ENCODE data around the gene CEMIP. TPM values are rescaled to one million over a fixed set of nuclear protein-coding genes. Genes with fewer than 3 reads are reported as not detected.

Gene CEMIP
- total and polyA plus RNA-seq, 2 experiments from 2014 or later, result 0.27 to 2.1 TPM

DNA sequence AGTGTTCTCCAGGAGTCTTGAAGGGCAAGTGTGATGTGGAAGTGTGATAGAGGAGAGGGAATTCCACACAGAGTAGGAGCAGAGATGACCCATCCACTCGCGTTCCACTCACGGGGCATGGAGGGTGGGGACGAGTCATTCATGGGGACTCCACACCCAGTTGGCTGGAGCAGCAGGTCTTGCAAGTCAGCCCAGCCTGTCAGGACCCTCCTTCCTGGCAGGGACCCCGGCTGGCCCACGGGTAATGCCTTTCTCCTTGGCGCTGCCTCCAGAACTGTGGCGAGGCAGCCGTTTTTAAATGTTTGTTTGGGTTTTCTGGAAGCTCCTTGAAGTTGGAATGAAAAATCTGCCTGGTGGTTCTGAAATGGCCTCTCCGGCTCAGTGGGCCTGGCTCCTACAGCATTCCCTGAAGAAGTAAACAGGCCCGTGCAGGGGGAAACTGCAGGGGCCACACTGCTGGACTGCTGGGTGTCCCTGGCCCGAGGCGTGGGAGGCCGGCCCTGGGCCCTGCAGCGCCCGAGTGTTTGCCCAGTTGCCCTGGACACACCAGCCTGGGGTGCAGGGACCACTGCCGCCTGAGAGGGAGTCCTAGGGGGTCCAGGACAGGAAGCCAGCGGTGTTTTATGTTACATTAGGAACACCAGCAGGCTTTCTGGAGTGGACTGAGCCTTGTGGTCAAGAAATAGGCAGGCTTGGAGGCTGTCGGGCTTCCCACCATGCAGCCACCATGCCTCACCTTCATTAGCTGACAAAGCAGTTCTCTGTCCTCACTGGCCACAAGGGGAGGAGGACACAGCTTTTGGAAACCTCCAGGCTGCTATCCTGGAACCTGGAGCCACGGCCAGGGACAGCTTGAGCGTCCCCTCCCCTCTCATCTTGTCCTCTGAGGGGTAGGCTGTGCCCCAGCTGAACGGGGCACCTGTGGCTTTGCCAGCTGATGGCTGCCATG is 61.3 kb downstream of the CEMIP start:
- no peaks in the 10 kb centered on the region for H3K27me3 ChIP-seq (ENCODE audit: insufficient read depth)

More for the DNA sequence above, 61.3 kb downstream of the CEMIP start:
- H3K4me2 ChIP-seq, result no peak overlapping the region
- DNase-seq (ENCODE audit: low spot score) (no peak), ATAC-seq (no peak)
- H3K4me3 ChIP-seq, result no peak overlapping the region
- 0 out of 2 replicates have a peak, but pooled peaks cover 13% of the 10 kb centered on the region for H3K9me2 ChIP-seq (ENCODE audit: insufficient read depth)
- no peaks in the 10 kb centered on the region for H3F3A ChIP-seq (replicated peaks; ENCODE audit: low read depth)
- H3K27ac ChIP-seq (ENCODE audit: low read depth), result no peak overlapping the region
- Mint-ChIP-seq H3K36me3 (ENCODE audit: low read depth) (no peaks in the 10 kb centered on the region; the same call in 2 of the 3 replicates), H3K4me3 (no peak overlapping the region), H3K9me3 (no peaks in the 10 kb centered on the region; the same call in 2 of the 3 replicates), H3K4me1 (peaks cover 12% of the 10 kb centered on the region), H3K27ac (no peak overlapping the region), H3K27me3 (ENCODE audit: insufficient read depth, low read depth, poor library complexity) (peaks cover 14% of the 10 kb centered on the region)
- H2AFZ ChIP-seq, result no peak overlapping the region
- no peaks in the 10 kb centered on the region for H3K4me1 ChIP-seq (ENCODE audit: insufficient read depth)
- no peaks in the 10 kb centered on the region for H3K79me2 ChIP-seq (replicated peaks; ENCODE audit: insufficient read depth)
- H3K36me3 ChIP-seq (ENCODE audit: insufficient read depth), result no peaks in the 10 kb centered on the region
- TF ChIP-seq ZNF331 (CRISPR knock-in tag; IDR thresholded peaks at IDR 0.05; ENCODE audit: low read depth) (no peak), ZNF114 (CRISPR knock-in tag; IDR thresholded peaks at IDR 0.05) (no peak), POLR2AphosphoS5 (IDR thresholded peaks at IDR 0.05; ENCODE audit: low read depth) (no peak), JUNB (IDR thresholded peaks at IDR 0.05; ENCODE audit: unreplicated experiment) (no peak), EZH2phosphoT487 (IDR thresholded peaks at IDR 0.05; ENCODE audit: unreplicated experiment) (no peak), NANOG (IDR thresholded peaks at IDR 0.05; ENCODE audit: borderline replicate concordance) (no peak), EZH2 (IDR thresholded peaks at IDR 0.05; ENCODE audit: low read depth, unreplicated experiment) (no peak)
- TF ChIP-seq, protein P1, sequence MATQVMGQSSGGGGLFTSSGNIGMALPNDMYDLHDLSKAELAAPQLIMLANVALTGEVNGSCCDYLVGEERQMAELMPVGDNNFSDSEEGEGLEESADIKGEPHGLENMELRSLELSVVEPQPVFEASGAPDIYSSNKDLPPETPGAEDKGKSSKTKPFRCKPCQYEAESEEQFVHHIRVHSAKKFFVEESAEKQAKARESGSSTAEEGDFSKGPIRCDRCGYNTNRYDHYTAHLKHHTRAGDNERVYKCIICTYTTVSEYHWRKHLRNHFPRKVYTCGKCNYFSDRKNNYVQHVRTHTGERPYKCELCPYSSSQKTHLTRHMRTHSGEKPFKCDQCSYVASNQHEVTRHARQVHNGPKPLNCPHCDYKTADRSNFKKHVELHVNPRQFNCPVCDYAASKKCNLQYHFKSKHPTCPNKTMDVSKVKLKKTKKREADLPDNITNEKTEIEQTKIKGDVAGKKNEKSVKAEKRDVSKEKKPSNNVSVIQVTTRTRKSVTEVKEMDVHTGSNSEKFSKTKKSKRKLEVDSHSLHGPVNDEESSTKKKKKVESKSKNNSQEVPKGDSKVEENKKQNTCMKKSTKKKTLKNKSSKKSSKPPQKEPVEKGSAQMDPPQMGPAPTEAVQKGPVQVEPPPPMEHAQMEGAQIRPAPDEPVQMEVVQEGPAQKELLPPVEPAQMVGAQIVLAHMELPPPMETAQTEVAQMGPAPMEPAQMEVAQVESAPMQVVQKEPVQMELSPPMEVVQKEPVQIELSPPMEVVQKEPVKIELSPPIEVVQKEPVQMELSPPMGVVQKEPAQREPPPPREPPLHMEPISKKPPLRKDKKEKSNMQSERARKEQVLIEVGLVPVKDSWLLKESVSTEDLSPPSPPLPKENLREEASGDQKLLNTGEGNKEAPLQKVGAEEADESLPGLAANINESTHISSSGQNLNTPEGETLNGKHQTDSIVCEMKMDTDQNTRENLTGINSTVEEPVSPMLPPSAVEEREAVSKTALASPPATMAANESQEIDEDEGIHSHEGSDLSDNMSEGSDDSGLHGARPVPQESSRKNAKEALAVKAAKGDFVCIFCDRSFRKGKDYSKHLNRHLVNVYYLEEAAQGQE (IDR thresholded peaks at IDR 0.05; ENCODE audit: unreplicated experiment), result no peak
- TF ChIP-seq, protein P2, sequence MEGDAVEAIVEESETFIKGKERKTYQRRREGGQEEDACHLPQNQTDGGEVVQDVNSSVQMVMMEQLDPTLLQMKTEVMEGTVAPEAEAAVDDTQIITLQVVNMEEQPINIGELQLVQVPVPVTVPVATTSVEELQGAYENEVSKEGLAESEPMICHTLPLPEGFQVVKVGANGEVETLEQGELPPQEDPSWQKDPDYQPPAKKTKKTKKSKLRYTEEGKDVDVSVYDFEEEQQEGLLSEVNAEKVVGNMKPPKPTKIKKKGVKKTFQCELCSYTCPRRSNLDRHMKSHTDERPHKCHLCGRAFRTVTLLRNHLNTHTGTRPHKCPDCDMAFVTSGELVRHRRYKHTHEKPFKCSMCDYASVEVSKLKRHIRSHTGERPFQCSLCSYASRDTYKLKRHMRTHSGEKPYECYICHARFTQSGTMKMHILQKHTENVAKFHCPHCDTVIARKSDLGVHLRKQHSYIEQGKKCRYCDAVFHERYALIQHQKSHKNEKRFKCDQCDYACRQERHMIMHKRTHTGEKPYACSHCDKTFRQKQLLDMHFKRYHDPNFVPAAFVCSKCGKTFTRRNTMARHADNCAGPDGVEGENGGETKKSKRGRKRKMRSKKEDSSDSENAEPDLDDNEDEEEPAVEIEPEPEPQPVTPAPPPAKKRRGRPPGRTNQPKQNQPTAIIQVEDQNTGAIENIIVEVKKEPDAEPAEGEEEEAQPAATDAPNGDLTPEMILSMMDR (conservative IDR thresholded peaks at IDR 0.05; ENCODE audit: low read depth in 2 of 2), result no peak
- TF ChIP-seq, protein P3, sequence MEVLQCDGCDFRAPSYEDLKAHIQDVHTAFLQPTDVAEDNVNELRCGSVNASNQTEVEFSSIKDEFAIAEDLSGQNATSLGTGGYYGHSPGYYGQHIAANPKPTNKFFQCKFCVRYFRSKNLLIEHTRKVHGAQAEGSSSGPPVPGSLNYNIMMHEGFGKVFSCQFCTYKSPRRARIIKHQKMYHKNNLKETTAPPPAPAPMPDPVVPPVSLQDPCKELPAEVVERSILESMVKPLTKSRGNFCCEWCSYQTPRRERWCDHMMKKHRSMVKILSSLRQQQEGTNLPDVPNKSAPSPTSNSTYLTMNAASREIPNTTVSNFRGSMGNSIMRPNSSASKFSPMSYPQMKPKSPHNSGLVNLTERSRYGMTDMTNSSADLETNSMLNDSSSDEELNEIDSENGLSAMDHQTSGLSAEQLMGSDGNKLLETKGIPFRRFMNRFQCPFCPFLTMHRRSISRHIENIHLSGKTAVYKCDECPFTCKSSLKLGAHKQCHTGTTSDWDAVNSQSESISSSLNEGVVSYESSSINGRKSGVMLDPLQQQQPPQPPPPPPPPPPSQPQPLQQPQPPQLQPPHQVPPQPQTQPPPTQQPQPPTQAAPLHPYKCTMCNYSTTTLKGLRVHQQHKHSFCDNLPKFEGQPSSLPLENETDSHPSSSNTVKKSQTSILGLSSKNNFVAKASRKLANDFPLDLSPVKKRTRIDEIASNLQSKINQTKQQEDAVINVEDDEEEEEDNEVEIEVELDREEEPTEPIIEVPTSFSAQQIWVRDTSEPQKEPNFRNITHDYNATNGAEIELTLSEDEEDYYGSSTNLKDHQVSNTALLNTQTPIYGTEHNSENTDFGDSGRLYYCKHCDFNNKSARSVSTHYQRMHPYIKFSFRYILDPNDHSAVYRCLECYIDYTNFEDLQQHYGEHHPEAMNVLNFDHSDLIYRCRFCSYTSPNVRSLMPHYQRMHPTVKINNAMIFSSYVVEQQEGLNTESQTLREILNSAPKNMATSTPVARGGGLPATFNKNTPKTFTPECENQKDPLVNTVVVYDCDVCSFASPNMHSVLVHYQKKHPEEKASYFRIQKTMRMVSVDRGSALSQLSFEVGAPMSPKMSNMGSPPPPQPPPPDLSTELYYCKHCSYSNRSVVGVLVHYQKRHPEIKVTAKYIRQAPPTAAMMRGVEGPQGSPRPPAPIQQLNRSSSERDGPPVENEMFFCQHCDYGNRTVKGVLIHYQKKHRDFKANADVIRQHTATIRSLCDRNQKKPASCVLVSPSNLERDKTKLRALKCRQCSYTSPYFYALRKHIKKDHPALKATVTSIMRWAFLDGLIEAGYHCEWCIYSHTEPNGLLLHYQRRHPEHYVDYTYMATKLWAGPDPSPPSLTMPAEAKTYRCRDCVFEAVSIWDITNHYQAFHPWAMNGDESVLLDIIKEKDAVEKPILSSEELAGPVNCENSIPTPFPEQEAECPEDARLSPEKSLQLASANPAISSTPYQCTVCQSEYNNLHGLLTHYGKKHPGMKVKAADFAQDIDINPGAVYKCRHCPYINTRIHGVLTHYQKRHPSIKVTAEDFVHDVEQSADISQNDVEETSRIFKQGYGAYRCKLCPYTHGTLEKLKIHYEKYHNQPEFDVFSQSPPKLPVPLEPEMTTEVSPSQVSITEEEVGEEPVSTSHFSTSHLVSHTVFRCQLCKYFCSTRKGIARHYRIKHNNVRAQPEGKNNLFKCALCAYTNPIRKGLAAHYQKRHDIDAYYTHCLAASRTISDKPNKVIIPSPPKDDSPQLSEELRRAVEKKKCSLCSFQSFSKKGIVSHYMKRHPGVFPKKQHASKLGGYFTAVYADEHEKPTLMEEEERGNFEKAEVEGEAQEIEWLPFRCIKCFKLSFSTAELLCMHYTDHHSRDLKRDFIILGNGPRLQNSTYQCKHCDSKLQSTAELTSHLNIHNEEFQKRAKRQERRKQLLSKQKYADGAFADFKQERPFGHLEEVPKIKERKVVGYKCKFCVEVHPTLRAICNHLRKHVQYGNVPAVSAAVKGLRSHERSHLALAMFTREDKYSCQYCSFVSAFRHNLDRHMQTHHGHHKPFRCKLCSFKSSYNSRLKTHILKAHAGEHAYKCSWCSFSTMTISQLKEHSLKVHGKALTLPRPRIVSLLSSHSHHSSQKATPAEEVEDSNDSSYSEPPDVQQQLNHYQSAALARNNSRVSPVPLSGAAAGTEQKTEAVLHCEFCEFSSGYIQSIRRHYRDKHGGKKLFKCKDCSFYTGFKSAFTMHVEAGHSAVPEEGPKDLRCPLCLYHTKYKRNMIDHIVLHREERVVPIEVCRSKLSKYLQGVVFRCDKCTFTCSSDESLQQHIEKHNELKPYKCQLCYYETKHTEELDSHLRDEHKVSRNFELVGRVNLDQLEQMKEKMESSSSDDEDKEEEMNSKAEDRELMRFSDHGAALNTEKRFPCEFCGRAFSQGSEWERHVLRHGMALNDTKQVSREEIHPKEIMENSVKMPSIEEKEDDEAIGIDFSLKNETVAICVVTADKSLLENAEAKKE (CRISPR knock-in tag; IDR thresholded peaks at IDR 0.05), result no peak
- no peaks in the 10 kb centered on the region for H4K20me1 ChIP-seq (replicated peaks; ENCODE audit: insufficient read depth)
